GM19468 (cell line): ENCODE results near the gene SLF2.
"Not testable (repeated sequence)": the region's sequence is repeated elsewhere in the genome, so short reads cannot be mapped to it uniquely, and the experiment has no call there.

Experiments
- ATAC-seq: cut with Tn5 transposase; IDR thresholded peaks from one replicate; pipeline ENCODE4 v1.9.1; 2021; ENCODE audit warnings: mild to moderate bottlenecking, moderate library complexity, moderate number of reproducible peaks; ENCODE audit not compliant: unreplicated experiment; ENCODE audit errors: extremely low read depth

Gene SLF2

GRCh38 chr10:100876585-100877460 lies 35.9 kb upstream of the SLF2 start:
- no peak for ATAC-seq

DNA sequence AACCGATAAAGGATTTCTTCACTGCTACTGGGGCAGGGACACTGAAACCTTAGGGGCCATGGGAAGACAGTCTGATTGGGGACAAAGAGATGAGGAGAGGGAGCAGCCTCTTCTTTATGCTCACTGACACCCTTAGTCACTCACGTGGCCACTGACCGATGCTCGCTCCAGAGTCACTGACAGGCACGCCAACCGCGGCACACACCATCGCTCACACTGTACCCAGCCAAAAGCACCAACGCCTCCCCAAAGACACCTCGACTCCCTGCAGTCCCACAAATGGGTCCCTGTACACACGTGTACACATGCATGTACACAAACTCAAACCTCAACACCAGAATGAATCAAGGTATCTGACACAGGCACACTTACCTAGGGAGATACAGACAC lies 35.3 kb upstream of the SLF2 start:
- no peak for ATAC-seq

- no peak for ATAC-seq
These were observed 34.4 kb upstream of the SLF2 start for GRCh38 chr10:100878291-100878910.

DNA sequence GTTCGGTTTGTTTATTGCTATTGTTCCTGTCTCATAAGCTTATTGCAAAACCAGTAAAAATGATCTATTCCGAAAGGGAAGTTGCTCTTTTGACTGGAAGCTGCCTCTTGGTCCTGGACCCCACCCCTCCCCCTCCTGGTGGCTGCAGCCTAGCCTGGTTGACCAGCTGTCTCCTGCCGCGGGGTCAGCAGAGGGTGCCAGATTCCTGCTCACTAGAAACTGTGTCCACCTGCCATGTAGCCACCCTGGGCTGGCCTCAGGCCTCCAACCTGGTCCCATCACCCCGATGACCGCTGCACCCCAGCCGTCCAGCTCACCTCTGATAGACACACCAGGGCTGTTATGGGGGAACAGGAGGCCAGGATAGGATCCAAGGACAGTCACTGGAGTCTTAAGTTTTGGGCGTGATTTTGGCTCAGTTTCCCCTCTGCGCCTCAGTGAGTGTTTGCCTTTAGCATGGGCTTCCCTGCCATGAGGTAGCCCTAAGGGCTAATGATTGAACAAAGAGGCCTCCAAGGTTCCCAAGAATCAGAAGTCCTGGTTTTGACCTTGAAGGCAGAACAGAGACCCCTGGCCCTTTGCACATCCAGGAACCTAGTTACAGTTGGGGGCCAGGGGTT lies 32.9 kb upstream of the SLF2 start:
- no peak for ATAC-seq

GRCh38 chr10:100881556-100882213 lies 31.1 kb upstream of the SLF2 start:
- ATAC-seq: no peak

- ATAC-seq: no peak
These were observed 30.5 kb upstream of the SLF2 start for GRCh38 chr10:100882252-100882651.

DNA sequence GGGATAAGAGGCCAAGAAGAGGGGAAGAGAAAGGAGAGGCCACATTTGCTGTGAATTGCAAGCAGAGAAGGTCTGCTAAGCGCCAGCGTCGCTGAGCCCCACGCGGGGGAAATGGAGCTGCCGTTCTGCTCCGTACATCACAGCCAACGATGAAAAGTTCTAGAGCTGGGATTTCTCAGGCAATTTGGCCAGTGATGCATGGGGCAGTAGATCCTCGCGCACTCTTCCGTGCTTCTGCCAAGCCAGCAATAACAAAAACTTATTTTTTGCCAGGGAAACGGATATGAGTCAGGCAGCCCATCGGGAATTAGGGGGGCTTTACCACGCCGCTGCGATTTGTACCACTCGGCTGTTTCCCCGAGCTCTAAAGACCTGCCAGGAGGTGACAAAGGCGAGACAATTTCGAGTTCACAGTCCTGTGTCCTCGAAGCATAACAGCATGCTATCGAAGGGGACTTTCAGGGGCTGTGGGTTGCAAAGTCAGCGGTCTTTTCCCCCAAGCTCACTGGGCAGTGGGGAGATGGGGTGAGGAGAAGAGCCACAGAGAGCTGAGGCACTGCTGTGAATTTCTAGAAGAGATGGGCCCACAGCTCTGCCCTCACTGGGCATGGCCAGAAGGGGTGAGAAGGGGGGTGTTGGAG lies 30.0 kb upstream of the SLF2 start:
- no peak for ATAC-seq

GRCh38 chr10:100883312-100883821 lies 29.4 kb upstream of the SLF2 start:
- no peak for ATAC-seq

DNA sequence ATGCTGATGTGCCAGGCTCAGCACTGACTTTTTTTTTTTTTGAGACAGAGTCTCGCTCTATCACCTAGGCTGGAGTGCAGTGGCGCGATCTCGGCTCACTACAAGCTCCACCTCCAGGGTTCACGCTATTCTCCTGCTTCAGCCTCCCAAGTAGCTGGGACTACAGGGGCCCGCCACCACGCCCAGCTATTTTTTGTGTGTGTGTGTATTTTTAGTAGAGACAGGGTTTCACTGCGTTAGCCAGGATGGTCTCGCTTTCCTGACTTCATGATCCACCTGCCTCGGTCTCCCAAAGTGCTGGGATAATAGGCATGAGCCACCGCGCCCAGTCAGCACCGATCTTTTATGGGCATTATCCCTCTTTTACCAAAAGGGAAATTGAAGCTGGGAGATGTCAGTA lies 27.2 kb upstream of the SLF2 start:
- ATAC-seq: not testable (repeated sequence)

DNA sequence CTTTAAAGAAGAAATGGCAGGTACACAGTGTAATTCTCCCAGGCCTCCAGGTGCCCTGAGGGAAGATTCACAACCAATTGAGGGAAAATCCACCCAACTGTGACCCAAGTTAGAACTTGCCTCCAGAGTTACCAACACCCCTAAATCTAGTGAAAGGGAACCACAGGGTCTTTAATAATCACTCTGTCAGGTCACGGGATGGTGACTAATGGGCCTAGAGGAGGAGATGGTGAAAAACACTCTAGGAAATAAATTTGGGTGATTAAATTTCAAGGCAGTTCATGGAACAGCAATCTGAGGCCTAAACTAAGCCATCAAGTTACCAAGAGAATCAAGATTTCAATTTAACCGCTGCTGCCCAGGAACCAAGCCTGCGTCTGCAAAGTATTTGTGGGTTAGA lies 26.7 kb upstream of the SLF2 start:
- no peak for ATAC-seq

DNA sequence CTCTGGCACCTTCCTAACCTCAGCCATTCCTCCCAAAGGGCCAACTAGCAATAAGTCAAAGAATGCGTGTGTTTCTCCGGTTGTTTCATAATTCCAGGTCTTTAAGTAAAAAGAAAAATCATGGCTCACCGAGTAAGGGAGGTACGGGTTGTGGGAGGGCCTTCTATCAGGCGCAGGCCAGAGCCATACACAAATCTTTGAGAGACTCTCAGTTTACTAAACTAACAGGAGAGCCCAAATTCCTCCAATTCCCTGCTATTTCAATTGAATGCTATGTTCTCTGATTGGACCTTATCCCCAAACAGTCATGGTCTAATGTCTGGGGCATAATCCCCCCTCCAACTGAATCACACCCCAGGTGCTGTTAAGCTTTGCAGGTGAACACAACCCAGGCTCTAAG lies 26.2 kb upstream of the SLF2 start:
- ATAC-seq: no peak

DNA sequence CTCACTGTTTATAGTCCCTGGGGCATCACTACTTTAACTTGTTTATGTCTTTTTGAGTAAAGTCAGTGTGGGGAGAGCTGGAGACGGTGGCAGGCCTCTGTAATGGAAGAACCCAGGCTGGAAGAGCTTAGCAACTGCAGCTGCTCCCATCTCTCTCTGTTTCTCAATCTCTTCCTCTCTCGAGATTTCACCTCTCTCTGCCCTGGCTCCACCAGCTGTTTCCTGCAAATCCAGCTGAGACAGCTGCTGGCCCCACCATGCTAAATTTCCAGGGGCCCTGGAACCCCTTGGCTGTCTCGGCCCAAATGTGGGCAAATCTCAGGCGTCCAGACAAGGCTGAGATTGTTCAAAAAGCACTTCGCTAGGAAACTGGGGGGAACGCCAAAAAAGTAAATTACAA lies 25.8 kb upstream of the SLF2 start:
- no peak for ATAC-seq

- no peak for ATAC-seq
These were observed 24.9 kb upstream of the SLF2 start for GRCh38 chr10:100887761-100888296.

DNA sequence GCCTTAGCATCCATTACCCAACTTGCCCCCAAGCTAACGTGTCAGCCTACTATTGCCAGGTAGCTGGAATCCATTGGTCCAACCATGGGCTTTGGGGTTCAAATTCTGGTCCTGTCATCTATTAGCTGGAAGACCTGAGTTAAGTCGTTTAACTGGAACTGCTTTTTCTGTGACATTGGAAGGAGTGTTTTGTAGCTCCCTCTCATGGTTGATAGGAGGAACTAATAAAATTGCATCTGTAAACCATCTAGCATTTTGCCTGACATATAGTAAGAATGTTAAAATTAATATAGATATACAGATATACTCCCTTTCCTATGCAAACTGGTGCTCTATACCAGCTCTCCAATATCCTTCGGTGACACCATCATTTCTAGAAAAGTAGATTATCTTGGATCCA lies 23.8 kb upstream of the SLF2 start:
- ATAC-seq: no peak

- no peak for ATAC-seq
These were observed 23.2 kb upstream of the SLF2 start for GRCh38 chr10:100889546-100889945.

GRCh38 chr10:100890141-100890672 lies 22.6 kb upstream of the SLF2 start:
- ATAC-seq: no peak

DNA sequence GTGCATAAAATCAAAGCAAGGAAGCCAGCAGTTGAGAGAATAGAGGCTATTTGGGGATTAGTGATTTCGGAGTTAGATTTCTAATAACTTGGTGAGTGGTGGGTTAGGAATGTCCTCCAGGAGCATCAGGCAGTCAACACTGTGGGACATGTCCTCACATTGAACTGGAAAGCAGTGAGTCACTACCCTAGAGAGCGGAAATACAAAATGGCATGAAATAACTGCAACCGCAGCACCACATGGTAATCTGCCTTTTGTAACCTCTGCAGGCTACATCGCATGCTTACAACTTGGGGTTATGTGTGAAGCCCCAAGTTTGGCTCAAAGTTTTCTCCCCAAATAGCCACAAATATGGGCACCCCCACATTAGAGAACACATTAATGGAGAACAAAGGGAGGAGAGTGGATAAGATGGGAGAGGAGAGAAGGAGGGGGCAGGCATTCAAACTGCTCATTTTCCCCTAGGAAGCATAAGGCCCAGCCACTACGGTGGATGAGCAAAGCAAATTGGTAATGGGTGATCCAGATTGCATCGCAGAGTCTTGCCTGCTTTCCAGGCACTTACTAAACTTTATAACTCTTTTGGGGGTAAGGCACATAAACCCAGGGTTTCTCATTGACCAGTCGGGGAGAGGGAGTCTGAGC lies 22.0 kb upstream of the SLF2 start:
- ATAC-seq: no peak

GRCh38 chr10:100894033-100894432 lies 18.7 kb upstream of the SLF2 start:
- ATAC-seq: no peak

- no peak for ATAC-seq
These were observed 18.0 kb upstream of the SLF2 start for GRCh38 chr10:100894589-100895294.
